ENCODE results near the gene FPGS.

The FPGS gene

DNA sequence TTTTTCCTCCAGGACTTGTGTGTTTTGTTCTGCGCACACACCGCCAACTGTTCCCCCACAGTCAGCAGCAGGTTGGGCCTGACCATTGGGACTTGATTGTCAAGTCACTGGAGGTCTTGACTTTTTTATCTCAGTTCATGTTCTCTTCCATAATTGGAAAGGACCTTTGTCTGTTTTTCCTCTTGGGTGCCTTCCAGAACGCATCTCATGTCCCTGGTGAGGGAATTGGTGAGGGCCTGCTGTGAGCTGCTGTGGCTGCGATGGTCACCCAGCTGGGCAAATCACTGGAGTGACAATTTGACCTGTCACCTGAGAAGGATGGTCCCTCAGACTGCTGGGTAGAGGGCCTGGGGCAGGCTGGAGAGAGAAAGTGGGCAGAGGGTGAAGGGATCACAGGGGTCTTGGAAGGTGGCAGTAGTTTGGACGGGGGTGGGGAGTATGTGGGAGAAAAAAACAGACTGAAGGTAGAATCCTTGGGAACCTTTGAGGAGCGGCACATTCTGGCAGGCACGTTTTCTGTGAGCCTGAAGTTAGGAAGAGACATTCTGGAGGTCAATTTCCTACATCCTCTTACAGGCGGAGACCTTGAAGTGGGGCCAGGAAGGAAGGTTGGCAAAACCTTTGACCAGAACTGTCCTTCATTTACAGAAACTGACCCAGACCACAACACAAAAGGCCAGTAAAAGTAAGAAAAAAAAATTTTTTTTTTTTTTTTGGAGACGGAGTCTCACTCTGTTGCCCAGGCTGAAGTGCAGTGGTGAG is 12.4 kb upstream of the FPGS start:
- no peak for DNase-seq

DNA sequence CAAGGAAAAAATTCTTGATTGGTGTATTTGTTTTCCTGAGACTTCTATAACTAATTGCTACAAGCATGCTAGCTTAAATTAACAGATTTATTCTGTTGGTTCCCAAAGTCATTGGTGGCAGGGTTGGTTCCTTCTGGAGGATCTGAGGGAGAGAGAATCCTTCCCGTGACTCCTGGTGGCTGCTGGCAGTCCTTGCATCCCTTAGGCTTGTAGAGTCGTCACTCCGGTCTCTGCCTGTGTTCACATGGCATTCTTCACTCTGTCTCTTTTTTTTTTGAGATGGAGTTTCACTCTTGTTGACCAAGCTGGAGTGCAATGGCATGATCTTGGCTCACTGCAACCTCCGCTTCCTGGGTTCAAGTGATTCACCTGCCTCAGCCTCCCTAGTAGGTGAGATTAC is 11.6 kb upstream of the FPGS start:
- no peak for DNase-seq

DNA sequence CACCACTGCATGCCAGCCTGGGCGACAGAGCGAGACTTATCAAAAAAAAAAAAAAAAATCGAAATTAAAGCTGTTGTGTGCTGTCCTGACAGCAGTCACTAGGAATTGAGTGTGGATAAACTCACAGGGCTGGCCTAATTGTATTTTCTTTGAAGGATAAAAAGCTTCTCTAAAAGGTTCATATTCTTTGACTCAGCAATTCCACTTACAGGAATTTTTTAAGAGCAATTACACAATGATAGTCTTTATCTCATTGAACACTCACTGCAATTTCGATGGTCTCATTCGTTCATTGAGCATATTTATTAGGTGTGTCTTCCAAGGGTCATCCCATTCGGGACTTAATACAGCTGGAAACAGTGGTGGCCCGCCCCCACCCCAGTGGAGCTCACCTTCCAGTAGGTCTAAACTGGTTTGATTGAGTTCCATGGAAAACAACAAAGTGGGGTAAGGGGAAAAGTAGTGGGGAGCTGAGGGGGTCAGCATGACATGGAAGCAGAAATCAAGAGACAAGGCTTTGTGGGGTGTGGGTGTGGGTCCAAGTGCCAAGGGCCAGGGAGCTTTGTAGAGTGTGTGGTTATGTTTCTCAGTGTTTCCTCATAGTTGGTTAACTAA is 10.2 kb upstream of the FPGS start:
- DNase-seq: no peak

GRCh38 chr9:127793093-127793708 is 9.5 kb upstream of the FPGS start:
- no peak for DNase-seq

DNA sequence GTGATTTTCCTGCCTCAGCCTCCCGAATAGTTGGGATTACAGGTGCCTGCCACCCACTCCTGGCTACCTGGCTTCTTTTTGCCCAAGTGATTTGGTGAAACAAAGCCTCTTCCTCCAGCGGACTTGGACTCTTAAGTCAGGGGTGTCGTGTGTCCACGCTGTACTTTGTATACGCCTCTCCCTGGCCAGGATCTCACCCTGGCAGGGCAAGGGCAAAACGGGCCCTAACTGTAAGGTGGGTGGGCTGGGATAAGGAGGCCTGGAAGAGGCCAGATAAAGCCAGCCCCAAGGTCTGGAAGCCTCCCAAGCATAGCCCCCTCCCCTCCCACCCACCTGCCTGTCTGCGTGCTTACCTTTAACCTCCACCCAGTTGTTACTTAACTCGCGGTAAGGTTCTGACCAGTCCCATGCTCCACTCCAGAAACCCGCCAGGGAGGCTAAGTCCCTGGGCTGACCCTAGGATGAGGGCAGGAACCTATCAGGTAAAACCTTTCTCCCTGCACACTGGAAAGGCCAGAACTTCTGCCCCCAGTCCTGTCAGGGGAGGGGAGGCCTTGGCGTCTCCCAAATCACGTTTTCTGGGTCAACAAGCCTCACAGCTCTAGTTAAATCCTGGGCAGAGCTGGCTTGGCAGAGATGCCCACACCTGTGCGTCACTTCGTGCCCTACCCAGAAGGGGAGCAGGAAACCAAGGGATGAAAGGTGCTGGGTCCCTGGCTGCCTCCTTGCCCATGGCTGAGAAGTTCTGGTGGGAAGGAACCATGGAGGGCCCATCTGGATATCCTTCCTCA is 8.5 kb upstream of the FPGS start:
- no peak for DNase-seq

GRCh38 chr9:127796225-127796813 is 6.4 kb upstream of the FPGS start:
- peak; percentile 49 for DNase-seq

DNA sequence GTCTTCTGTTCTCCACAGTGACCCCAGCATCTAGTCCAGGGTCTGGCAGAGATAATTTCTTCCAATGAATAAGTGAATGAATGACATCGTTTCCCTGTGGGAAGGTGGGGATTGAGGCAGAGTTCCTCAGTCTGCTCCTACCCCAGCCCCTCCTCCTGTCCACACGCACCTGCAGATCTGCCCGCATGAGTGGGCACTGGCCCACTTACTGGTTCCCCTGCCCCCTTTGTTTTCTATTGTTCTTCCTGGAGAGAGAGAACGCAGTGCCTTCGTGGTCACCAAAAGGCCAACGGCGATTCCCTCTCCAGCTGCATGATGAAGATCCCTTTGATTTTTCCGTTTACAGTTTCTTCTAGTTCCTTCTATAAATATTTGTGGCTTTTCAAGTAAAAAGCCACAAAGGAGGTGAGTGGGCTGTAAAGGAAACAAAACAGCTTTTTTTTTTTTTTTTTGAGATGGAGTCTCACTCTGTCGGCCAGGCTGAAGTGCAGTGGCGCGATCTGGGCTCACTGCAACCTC is 5.8 kb upstream of the FPGS start:
- DNase-seq: no peak

GRCh38 chr9:127801955-127802575 is 617 bp upstream of the FPGS start:
- no peak for DNase-seq

GRCh38 chr9:127803507-127804352 is 1.0 kb downstream of the FPGS start:
- peak; percentile 17 for DNase-seq

- DNase-seq: no peak
Observed at GRCh38 chr9:127805620-127806019, 2.9 kb downstream of the FPGS start.

- DNase-seq: no peak
Observed at GRCh38 chr9:127806871-127807270, 4.2 kb downstream of the FPGS start.

GRCh38 chr9:127808347-127809001 is 5.8 kb downstream of the FPGS start:
- DNase-seq: no peak

DNA sequence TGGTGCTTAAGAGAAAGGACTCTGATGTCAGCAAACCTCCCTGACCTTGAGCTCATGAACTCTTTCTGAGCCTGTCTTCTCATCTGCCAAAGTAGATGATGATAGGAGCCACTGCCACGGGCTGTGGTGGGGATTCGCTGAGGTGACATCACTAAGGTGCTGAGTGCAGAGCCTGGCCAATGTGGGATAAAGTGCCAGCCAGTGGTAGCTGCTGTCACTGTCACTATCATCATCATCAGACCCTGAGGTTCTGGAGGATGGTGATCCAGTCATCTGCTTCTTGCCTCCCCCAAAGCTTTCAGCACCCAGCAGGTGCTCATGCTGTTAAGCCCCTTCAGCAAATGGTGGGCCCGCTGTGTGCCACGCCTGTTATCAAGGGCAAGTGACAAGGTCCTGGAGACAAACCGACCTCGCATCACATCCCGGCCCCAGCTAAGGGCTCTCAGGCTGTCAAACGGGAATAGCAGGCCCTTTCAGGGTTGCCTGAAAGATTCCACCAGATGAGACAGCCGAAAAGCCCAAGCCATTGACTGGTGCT is 6.4 kb downstream of the FPGS start:
- DNase-seq: no peak

GRCh38 chr9:127809540-127810377 is 7.1 kb downstream of the FPGS start:
- DNase-seq: no peak

DNA sequence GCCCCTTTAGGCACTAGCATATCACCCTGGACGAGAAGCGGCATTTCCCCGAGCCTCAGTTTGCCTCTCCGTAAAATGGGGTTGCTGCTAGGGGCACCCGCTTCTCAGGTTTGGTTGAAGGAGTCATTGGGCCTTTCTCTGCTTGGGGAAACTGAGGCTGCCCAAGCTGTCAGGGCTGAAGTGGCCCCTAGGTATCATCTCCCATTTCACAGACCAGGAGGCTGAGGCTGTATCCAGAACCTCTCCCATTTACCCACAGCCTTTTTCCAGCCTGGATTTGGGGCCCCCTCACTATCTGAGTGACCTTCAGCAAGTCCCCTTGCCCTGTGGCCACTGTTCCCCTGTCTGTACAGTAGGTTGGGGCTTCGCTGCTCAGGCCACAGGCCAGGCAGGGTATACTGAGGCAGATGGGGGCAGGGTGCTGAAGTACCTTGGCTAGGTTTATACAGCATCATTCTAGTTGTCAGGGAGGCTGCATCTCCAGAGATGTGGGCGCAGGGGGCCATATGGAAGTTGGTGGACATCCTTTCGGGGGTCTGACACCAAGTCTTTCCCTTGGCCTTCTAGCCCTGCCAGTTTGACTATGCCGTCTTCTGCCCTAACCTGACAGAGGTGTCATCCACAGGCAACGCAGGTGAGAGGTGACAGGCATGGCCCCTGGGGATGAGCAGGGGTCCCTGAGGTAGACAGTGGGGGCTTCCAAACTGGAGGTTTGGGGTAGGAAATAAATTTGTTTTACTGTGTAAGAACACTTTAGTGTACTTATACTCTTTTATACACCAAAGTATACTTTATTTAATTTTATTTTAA is 7.9 kb downstream of the FPGS start:
- DNase-seq: no peak

DNA sequence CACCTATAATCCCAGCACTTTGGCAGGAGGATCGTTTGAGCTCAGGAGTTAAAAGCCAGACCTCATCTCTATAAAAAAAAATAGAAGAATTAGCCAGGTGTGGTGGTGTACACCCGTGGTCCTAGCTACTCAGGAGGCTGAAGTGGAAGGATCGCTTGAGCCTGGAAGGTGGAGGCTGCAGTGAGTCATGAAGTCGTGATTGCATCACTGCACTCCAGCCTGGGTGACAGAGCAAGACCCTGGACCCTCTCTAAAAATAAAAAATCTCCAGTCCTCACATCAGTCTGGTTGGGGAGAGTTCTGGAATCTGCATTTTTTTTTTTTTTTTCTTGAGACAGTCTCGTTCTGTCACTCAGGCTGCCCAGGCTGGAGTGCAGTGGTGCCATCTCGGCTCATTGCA is 9.3 kb downstream of the FPGS start:
- no peak for DNase-seq

DNA sequence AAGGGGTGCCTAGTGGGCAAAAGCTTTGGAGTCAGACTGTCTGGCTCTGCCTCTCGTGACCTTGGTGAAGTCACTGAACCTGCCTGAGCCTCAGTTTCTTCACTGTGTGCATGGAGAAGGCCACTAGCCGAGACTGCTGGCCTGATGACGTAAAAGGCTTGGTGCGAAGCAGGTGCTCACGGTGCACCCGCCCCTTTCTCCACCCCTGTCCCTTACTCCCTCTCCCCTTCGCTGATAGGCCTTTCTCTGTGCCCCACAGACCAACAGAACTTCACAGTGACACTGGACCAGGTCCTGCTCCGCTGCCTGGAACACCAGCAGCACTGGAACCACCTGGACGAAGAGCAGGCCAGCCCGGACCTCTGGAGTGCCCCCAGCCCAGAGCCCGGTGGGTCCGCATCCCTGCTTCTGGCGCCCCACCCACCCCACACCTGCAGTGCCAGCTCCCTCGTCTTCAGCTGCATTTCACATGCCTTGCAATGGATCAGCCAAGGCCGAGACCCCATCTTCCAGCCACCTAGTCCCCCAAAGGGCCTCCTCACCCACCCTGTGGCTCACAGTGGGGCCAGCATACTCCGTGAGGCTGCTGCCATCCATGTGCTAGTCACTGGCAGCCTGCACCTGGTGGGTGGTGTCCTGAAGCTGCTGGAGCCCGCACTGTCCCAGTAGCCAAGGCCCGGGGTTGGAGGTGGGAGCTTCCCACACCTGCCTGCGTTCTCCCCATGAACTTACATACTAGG is 10.4 kb downstream of the FPGS start:
- DNase-seq: no peak

DNA sequence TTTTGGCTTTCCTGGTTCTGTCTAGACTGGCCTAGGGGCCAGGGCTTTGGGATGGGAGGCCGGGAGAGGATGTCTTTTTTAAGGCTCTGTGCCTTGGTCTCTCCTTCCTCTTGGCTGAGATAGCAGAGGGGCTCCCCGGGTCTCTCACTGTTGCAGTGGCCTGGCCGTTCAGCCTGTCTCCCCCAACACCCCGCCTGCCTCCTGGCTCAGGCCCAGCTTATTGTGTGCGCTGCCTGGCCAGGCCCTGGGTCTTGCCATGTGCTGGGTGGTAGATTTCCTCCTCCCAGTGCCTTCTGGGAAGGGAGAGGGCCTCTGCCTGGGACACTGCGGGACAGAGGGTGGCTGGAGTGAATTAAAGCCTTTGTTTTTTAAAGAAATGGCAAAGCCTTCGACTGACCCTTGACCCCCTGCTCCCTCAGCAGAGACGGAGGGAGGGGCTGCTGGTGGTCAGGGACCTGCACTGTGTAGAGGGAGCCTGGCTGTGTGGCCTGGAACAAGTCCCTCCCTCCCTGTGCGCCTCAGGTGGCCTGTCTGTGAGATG is 11.1 kb downstream of the FPGS start:
- DNase-seq: no peak
